HuH-7 (cell line): Measurements from ENCODE around the gene PLCG1.

ENCODE experiments used
- DNase-seq: peaks from one replicate; pipeline ENCODE4 v3.0.0; 2011; ENCODE audit warnings: low spot score

The PLCG1 gene

GRCh38 chr20:41167118-41167470, 29.8 kb downstream of the PLCG1 start:
- no peak for DNase-seq

- DNase-seq, result no peak
Observed at GRCh38 chr20:41167481-41168253, 30.3 kb downstream of the PLCG1 start.

DNA sequence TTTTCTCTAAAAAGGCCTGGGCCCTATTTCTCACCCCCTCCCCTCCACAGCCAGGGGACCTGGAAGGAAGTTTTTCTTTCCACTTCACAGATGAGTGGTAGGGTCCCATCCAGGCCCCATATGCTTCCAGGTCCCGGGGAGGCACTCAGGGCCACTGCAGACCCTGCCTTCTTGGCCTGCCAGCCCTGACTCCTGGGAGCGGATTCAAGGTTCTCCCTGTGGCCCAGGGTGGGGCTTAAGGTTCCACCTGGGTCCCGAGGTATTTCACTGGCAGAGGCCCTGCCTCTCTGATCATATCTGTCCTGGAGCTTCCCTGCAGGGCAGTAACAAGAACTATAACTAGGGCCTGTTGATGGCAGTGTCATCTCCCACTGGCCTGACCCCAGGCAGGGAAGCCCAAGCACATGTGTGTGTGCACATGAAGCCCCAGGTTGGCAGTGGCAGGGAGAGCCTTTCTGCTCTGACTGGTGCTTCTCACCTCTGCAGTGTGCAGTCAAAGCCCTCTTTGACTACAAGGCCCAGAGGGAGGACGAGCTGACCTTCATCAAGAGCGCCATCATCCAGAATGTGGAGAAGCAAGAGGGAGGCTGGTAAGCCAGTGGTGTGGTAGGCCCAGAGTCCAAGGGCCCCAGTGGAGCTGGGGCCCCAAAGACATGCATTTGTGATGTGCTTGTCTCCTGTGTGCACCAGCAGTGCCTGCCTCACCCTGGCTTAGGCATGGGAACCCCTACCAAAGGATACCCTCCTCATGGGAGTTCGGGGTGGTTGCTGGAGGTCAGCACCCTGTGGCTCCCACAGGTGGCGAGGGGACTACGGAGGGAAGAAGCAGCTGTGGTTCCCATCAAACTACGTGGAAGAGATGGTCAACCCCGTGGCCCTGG, 31.2 kb downstream of the PLCG1 start:
- no peak for DNase-seq

- no peak for DNase-seq
Observed at GRCh38 chr20:41169162-41169690, 31.9 kb downstream of the PLCG1 start.

DNA sequence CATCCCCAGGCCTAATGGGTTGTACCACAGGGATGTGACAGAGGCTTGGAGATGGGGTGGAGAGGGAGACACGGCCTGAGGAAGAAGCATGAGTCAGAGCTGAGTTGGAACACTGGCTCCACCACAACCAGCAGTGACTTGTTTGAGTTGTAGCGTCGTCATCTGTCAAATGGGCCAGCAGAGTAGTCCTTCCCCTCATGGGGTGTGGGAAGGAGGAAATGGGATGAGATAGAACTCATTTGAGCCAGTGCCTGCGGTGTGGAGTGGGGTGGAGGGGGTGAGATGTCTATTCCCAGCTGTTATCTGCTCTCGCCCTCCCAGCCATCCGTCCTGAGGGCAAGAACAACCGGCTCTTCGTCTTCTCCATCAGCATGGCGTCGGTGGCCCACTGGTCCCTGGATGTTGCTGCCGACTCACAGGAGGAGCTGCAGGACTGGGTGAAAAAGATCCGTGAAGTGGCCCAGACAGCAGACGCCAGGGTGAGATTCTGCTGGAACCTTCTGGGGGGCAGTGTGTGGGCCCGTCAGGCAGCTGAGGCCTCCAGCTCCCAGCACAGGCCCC, 32.5 kb downstream of the PLCG1 start:
- DNase-seq, result no peak

DNA sequence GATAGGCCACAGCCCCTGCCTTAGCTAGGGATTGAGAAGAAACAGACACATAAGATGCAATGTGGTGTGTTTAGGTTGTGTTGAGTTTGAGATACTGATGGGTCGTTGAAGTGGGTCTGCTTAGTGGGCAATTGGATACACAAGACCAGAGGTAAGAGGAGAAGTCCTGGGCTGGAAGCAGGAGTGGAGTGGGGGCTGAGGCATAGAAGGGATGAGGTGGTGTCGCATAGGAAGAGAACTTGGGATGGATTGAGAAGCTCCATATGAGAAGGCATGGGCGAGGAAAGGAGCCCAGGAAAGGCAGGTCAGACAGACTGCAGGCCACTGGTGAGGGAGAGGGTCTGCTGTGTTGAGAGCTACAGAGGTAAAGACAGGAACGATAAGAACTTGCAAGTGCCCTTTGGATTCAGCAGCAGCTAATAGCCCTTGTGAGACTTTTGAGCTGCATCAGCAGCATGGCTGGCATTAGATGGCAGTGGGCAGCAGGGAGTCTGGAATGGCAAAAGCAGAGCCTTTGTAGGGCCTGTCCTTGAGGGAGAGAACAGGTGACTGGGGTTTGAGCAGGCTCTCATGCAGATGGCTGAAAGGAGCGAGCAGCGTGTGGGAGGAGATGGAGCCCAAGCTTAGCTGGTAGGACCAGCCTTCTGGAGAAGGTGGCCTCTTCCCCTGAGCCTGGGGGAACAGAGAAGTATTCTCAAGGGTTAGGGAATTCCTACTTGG, 33.2 kb downstream of the PLCG1 start:
- no peak for DNase-seq

- no peak for DNase-seq
Observed at GRCh38 chr20:41171736-41172295, 34.5 kb downstream of the PLCG1 start.

GRCh38 chr20:41172296-41173140, 35.2 kb downstream of the PLCG1 start:
- no peak for DNase-seq

DNA sequence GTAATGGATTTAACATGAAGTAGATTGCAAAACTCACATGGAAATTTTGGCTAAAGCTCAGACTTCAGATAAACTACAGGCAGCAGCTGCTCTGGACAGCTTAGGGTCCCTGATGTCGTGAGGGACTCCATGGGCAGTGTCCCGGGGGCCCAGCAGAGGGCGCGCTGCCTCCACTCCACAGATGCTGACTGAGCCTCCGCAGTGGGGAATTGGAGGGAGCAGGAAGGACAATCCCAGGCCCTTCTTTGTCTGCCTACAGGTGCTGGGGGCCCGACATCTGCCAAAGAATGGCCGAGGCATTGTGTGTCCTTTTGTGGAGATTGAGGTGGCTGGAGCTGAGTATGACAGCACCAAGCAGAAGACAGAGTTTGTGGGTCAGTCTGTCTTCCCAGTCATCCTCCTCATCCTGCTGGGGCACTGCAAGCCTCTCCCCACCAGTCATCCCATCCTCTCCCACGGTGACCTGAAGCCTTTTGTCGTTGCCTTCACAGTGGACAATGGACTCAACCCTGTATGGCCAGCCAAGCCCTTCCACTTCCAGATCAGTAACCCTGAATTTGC, 35.9 kb downstream of the PLCG1 start:
- peak; percentile 92 for DNase-seq

- DNase-seq, result no peak
Observed at GRCh38 chr20:41173791-41174341, 36.5 kb downstream of the PLCG1 start.

DNA sequence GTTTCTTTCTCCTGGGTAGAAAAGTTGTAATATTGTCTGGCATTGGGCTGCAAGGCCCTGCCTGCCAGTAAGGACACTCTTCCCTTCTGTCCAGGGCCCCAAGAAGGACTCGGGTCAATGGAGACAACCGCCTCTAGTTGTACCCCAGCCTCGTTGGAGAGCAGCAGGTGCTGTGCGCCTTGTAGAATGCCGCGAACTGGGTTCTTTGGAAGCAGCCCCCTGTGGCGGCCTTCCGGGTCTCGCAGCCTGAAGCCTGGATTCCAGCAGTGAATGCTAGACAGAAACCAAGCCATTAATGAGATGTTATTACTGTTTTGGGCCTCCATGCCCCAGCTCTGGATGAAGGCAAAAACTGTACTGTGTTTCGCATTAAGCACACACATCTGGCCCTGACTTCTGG, 37.0 kb downstream of the PLCG1 start:
- no peak for DNase-seq

DNA sequence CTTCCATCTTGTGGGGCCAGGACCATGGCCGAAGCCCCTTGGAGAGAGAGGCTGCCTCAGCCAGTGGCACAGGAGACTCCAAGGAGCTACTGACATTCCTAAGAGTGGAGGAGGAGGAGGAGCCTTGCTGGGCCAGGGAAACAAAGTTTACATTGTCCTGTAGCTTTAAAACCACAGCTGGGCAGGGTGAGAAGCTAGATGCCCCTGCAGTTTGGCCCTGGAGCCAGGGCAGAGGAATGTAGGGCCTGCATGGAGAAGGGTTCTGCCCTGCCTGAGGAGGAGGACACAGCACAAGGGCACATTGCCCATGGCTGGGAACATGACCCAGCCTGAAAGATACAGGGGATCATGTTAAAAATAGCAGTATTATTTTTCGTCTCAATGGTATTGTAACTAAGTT, 37.4 kb downstream of the PLCG1 start:
- no peak for DNase-seq

GRCh38 chr20:41175201-41175651, 37.9 kb downstream of the PLCG1 start:
- no peak for DNase-seq

- no peak for DNase-seq
Observed at GRCh38 chr20:41175727-41176330, 38.5 kb downstream of the PLCG1 start.

GRCh38 chr20:41176711-41177552, 39.6 kb downstream of the PLCG1 start:
- DNase-seq, result no peak

DNA sequence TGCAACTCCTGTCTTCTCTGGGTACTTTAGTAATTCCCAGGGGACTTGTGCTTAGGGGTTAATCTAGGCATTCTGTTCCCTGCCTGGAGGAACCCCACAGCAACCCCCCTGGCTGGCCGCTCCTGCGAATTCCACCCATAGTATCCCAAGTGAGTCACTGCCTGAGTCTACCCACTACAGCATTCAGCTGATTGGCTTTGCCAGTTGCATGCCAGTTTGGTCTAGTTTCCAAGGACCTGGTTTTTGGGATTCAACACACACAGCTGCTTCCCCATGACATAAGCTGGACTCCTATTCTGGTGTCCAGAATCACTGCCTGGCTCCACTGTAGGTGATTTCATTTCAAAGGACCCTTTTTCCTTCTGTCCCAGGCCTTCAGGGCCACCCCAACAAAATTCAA, 40.3 kb downstream of the PLCG1 start:
- no peak for DNase-seq

- DNase-seq, result no peak
Observed at GRCh38 chr20:41178495-41178894, 41.2 kb downstream of the PLCG1 start.

- no peak for DNase-seq
Observed at GRCh38 chr20:41178904-41179432, 41.6 kb downstream of the PLCG1 start.
